GM23338 (cell line): Measurements from ENCODE around the gene GRM4. TPM values are rescaled to one million over a fixed set of nuclear protein-coding genes. Genes with fewer than 3 reads are reported as not detected.

ENCODE experiments used
- ATAC-seq: fragments of 200-7000 bp; cut with Tn5 transposase; 3 replicates; pipeline ENCODE4 v1.9.1; 2020
- DNase-seq: peaks from one replicate; pipeline ENCODE4 v3.0.0-alpha.2; 2015; ENCODE audit warnings: low spot score
- H2AFZ ChIP-seq: fragments of 200-600 bp; sonication (generic); 2 replicates; pipeline ENCODE4 v1.8.0; 2016; ENCODE audit warnings: antibody characterized with exemption, mild to moderate bottlenecking, moderate library complexity
- H3F3A ChIP-seq: fragments of 200-600 bp; sonication (generic); replicated peaks from 2 replicates; pipeline ENCODE4 v1.8.0; 2017; ENCODE audit warnings: antibody characterized with exemption, mixed run types, low read depth
- H3K27ac ChIP-seq: fragments of 200-600 bp; sonication (generic); 2 replicates; pipeline ENCODE4 v1.6.1; 2016; ENCODE audit warnings: low read depth
- H3K27me3 ChIP-seq: fragments of 200-600 bp; sonication (generic); 2 replicates; pipeline ENCODE4 v1.8.0; 2016; ENCODE audit warnings: mild to moderate bottlenecking, mixed run types, moderate library complexity; ENCODE audit not compliant: insufficient read depth
- H3K36me3 ChIP-seq: fragments of 200-600 bp; sonication (generic); 2 replicates; pipeline ENCODE4 v1.8.0; 2016; ENCODE audit warnings: mild to moderate bottlenecking; ENCODE audit not compliant: insufficient read depth
- H3K4me1 ChIP-seq: fragments of 200-600 bp; sonication (generic); 2 replicates; pipeline ENCODE4 v1.8.0; 2016; ENCODE audit warnings: mild to moderate bottlenecking, moderate library complexity; ENCODE audit not compliant: insufficient read depth
- H3K4me2 ChIP-seq: fragments of 200-600 bp; sonication (generic); 2 replicates; pipeline ENCODE4 v1.7.1; 2017; ENCODE audit warnings: mixed run types
- H3K4me3 ChIP-seq: fragments of 200-600 bp; sonication (generic); 2 replicates; pipeline ENCODE4 v1.6.1; 2016; ENCODE audit warnings: mixed run types
- H3K79me2 ChIP-seq: fragments of 200-600 bp; sonication (generic); replicated peaks from 2 replicates; pipeline ENCODE4 v1.8.0; 2017; ENCODE audit warnings: mild to moderate bottlenecking; ENCODE audit not compliant: insufficient read depth
- H3K9me2 ChIP-seq: fragments of 200-600 bp; sonication (generic); 2 replicates; pipeline ENCODE4 v1.8.0; 2017; ENCODE audit not compliant: insufficient read depth
- H4K20me1 ChIP-seq: fragments of 200-600 bp; sonication (generic); replicated peaks from 2 replicates; pipeline ENCODE4 v1.8.0; 2017; ENCODE audit warnings: mild to moderate bottlenecking; ENCODE audit not compliant: insufficient read depth
- H3K27ac Mint-ChIP-seq: 2 replicates; pipeline ENCODE4 v1.8.0; 2020; ENCODE audit warnings: inconsistent platforms, mild to moderate bottlenecking, moderate library complexity, mixed read lengths
- H3K27me3 Mint-ChIP-seq: 3 replicates; pipeline ENCODE4 v1.8.0; 2022; ENCODE audit warnings: low read depth, mild to moderate bottlenecking, moderate library complexity, mixed read lengths, inconsistent platforms; ENCODE audit not compliant: insufficient read depth, poor library complexity
- H3K36me3 Mint-ChIP-seq: 3 replicates; pipeline ENCODE4 v1.8.0; 2021; ENCODE audit warnings: low read depth, mild to moderate bottlenecking, inconsistent platforms, moderate library complexity, mixed read lengths
- H3K4me1 Mint-ChIP-seq: 3 replicates; pipeline ENCODE4 v1.8.0; 2020; ENCODE audit warnings: mild to moderate bottlenecking, inconsistent platforms, mixed read lengths
- H3K4me3 Mint-ChIP-seq: 3 replicates; pipeline ENCODE4 v1.8.0; 2021; ENCODE audit warnings: moderate library complexity, mild to moderate bottlenecking, inconsistent platforms, mixed read lengths
- H3K9me3 Mint-ChIP-seq: 3 replicates; pipeline ENCODE4 v1.8.0; 2020; ENCODE audit warnings: moderate library complexity, mild to moderate bottlenecking, inconsistent platforms, mixed read lengths
- EZH2 ChIP-seq: fragments of 200-600 bp; sonication (generic); IDR thresholded peaks from one replicate; pipeline ENCODE4 v1.8.0; 2017; ENCODE audit warnings: antibody characterized with exemption, mild to moderate bottlenecking, low read depth; ENCODE audit not compliant: unreplicated experiment
- EZH2phosphoT487 ChIP-seq: fragments of 200-600 bp; sonication (generic); IDR thresholded peaks from one replicate; pipeline ENCODE4 v1.8.1; 2018; ENCODE audit warnings: antibody characterized with exemption; ENCODE audit not compliant: unreplicated experiment
- JUNB ChIP-seq: IDR thresholded peaks from one replicate; pipeline ENCODE4 v1.6.1; 2016; ENCODE audit warnings: antibody characterized with exemption; ENCODE audit not compliant: unreplicated experiment
- NANOG ChIP-seq: IDR thresholded peaks from 2 replicates; pipeline ENCODE4 v1.6.1; 2016; ENCODE audit warnings: antibody characterized with exemption, borderline replicate concordance
- POLR2AphosphoS5 ChIP-seq: IDR thresholded peaks from 2 replicates; pipeline ENCODE4 v1.6.1; 2016; ENCODE audit warnings: antibody characterized with exemption, low read depth
- STAT1 ChIP-seq: IDR thresholded peaks from one replicate; pipeline ENCODE4 v1.6.1; 2016; ENCODE audit warnings: antibody characterized with exemption; ENCODE audit not compliant: unreplicated experiment
- ZNF114 ChIP-seq: fragments of 250-450 bp; sonication (Bioruptor Pico); IDR thresholded peaks from 2 replicates; pipeline ENCODE4 v1.5.0; 2020; ENCODE audit warnings: mild to moderate bottlenecking, moderate library complexity
- ZNF331 ChIP-seq: fragments of 250-450 bp; sonication (Bioruptor Pico); IDR thresholded peaks from 2 replicates; pipeline ENCODE4 v1.5.0; 2020; ENCODE audit warnings: low read depth, mild to moderate bottlenecking, moderate library complexity
- polyA plus RNA-seq: library from polyadenylated mRNA; unstranded; fragments of >200 nt; fragmentation: Nextera tagmentation; extraction: Ambion mirVana; gene quantifications from 2 replicates; pipeline ENCODE4 v1.2.1, GENCODE V29; 2016
- total RNA-seq: library from RNA; depleted of rRNA; stranded (reverse); fragments of >200 nt; shearing (Covaris generic); gene quantifications from 2 replicates; pipeline ENCODE4 v1.2.3, GENCODE V29; 2014
- TF ChIP-seq, protein P1 (sequence below), 2 experiments: fragments of 200-600 bp in 1 of 2; sonication (generic) in 1 of 2; conservative IDR thresholded peaks; 2 replicates each; pipeline versions ENCODE4 v1.5.1 to v1.6.1; 2016 to 2017; ENCODE audit warnings: antibody characterized with exemption in 2 of 2, low read depth in 2 of 2, mild to moderate bottlenecking in 2 of 2, moderate library complexity in 1 of 2
- TF ChIP-seq, protein P2 (sequence below): IDR thresholded peaks from 2 replicates; pipeline ENCODE4 v1.6.1; 2016; ENCODE audit warnings: antibody characterized with exemption
- TF ChIP-seq, protein P3 (sequence below): IDR thresholded peaks from one replicate; pipeline ENCODE4 v1.6.1; 2018; ENCODE audit warnings: antibody characterized with exemption; ENCODE audit not compliant: unreplicated experiment

Gene GRM4
- total and polyA plus RNA-seq, 2 experiments from 2014 or later = 7.0 to 30.6 TPM

DNA sequence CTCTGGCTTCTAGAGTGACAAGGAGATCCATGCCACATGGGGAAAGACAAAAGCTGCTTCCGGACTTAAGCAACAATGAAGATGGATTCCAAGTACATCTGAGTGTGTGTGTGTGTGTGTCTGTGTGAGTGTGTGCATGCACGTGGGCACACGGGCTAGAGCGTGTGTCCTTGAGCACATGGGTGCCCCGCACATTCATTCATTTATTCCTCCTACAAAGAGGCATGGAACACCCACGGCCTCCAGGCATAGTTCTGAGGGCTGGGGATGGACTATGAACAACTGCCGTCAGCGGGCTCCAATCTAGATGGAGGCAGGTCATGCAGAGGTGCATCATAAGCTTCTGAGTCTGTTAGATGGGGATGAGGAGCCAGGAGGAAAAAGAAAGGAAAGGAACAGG, 49.1 kb downstream of the GRM4 start (continued):
- TF ChIP-seq, protein P1, sequence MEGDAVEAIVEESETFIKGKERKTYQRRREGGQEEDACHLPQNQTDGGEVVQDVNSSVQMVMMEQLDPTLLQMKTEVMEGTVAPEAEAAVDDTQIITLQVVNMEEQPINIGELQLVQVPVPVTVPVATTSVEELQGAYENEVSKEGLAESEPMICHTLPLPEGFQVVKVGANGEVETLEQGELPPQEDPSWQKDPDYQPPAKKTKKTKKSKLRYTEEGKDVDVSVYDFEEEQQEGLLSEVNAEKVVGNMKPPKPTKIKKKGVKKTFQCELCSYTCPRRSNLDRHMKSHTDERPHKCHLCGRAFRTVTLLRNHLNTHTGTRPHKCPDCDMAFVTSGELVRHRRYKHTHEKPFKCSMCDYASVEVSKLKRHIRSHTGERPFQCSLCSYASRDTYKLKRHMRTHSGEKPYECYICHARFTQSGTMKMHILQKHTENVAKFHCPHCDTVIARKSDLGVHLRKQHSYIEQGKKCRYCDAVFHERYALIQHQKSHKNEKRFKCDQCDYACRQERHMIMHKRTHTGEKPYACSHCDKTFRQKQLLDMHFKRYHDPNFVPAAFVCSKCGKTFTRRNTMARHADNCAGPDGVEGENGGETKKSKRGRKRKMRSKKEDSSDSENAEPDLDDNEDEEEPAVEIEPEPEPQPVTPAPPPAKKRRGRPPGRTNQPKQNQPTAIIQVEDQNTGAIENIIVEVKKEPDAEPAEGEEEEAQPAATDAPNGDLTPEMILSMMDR (conservative IDR thresholded peaks at IDR 0.05; ENCODE audit: low read depth in 2 of 2) = no peak
- TF ChIP-seq NANOG (no peak), EZH2 (no peak), EZH2phosphoT487 (no peak), ZNF331 (no peak), ZNF114 (no peak), JUNB (no peak)
- TF ChIP-seq, protein P2, sequence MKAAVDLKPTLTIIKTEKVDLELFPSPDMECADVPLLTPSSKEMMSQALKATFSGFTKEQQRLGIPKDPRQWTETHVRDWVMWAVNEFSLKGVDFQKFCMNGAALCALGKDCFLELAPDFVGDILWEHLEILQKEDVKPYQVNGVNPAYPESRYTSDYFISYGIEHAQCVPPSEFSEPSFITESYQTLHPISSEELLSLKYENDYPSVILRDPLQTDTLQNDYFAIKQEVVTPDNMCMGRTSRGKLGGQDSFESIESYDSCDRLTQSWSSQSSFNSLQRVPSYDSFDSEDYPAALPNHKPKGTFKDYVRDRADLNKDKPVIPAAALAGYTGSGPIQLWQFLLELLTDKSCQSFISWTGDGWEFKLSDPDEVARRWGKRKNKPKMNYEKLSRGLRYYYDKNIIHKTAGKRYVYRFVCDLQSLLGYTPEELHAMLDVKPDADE = no peak
- TF ChIP-seq, protein P3, sequence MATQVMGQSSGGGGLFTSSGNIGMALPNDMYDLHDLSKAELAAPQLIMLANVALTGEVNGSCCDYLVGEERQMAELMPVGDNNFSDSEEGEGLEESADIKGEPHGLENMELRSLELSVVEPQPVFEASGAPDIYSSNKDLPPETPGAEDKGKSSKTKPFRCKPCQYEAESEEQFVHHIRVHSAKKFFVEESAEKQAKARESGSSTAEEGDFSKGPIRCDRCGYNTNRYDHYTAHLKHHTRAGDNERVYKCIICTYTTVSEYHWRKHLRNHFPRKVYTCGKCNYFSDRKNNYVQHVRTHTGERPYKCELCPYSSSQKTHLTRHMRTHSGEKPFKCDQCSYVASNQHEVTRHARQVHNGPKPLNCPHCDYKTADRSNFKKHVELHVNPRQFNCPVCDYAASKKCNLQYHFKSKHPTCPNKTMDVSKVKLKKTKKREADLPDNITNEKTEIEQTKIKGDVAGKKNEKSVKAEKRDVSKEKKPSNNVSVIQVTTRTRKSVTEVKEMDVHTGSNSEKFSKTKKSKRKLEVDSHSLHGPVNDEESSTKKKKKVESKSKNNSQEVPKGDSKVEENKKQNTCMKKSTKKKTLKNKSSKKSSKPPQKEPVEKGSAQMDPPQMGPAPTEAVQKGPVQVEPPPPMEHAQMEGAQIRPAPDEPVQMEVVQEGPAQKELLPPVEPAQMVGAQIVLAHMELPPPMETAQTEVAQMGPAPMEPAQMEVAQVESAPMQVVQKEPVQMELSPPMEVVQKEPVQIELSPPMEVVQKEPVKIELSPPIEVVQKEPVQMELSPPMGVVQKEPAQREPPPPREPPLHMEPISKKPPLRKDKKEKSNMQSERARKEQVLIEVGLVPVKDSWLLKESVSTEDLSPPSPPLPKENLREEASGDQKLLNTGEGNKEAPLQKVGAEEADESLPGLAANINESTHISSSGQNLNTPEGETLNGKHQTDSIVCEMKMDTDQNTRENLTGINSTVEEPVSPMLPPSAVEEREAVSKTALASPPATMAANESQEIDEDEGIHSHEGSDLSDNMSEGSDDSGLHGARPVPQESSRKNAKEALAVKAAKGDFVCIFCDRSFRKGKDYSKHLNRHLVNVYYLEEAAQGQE = no peak

DNA sequence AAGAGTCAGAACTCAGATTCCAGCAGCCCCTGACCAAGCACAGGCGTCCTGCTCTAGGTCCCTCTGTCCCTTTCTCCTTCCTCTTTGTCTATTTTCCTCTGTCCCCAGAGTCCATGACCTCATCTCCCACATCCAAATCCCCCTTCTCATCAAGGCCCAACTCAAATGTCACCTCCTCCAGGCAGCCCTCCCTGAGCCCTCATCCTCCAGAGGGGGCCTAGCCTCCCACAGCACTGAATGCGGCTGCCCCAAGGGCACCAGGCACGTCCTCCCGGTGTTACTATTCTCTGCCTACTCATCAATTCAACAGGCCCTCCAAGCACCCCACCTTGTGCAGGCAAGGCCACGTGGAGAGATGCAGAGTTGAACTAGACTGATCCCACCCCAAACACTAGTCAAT, 49.7 kb downstream of the GRM4 start:
- DNase-seq (no peak), ATAC-seq (no peak)
- peak overlapping the region; percentile 34; the same call in 1 of the 2 replicates for H3K27ac Mint-ChIP-seq
- TF ChIP-seq, protein P3 = no peak
- TF ChIP-seq, protein P2 = no peak
- TF ChIP-seq, protein P1 (conservative IDR thresholded peaks at IDR 0.05; ENCODE audit: low read depth in 2 of 2) = no peak
- TF ChIP-seq STAT1 (no peak), NANOG (no peak), POLR2AphosphoS5 (no peak), ZNF331 (no peak), EZH2 (no peak), JUNB (no peak)

More for the DNA sequence above, 49.7 kb downstream of the GRM4 start:
- Histone ChIP-seq H3K9me2 (no peaks in the 10 kb centered on the region), H3K4me1 (no peaks in the 10 kb centered on the region; the same call in 1 of the 2 replicates), H3K4me2 (no peak overlapping the region), H3F3A (no peaks in the 10 kb centered on the region), H3K79me2 (no peaks in the 10 kb centered on the region), H3K27me3 (no peaks in the 10 kb centered on the region), H2AFZ (no peak overlapping the region), H3K27ac (no peak overlapping the region), H3K4me3 (no peak overlapping the region), H3K36me3 (no peaks in the 10 kb centered on the region), H4K20me1 (peaks cover 5% of the 10 kb centered on the region; the same call in 1 of the 2 replicates)
- Mint-ChIP-seq H3K36me3 (no peaks in the 10 kb centered on the region; the same call in 2 of the 3 replicates), H3K4me3 (no peak overlapping the region), H3K27me3 (peaks cover 18% of the 10 kb centered on the region), H3K9me3 (no peaks in the 10 kb centered on the region), H3K4me1 (peaks cover 55% of the 10 kb centered on the region)
